ENCODE data around the gene CELSR1. TPM values are rescaled to one million over a fixed set of nuclear protein-coding genes. Genes with fewer than 3 reads are reported as not detected.

Gene CELSR1
- total and polyA plus RNA-seq, 2 of the 13 experiments (the other 11 are each of a cell fraction or from before 2014, with no cell fraction given): 0.78 to 1.8 TPM

- peak; percentile 99 for TF ChIP-seq GABPA (IDR thresholded peaks at IDR 0.05; ENCODE audit: low read depth, low read length)
- TF ChIP-seq GABPA (CRISPR knock-in tag; IDR thresholded peaks at IDR 0.05; ENCODE audit: low read depth): peak; percentile 92
- TF ChIP-seq ZNF569 (CRISPR knock-in tag; IDR thresholded peaks at IDR 0.05; ENCODE audit: borderline replicate concordance): no peak; the same call in 1 of the 2 replicates
- 0 out of 2 replicates have a peak, but pooled peaks have one; percentile 30 for TF ChIP-seq STAG1 (CRISPR knock-in tag; IDR thresholded peaks at IDR 0.05)
- TF ChIP-seq PITX1 (CRISPR knock-in tag; IDR thresholded peaks at IDR 0.05): peak; percentile 55; the same call in 1 of the 2 replicates
- peak; percentile 82 for TF ChIP-seq ELF3 (CRISPR knock-in tag; IDR thresholded peaks at IDR 0.05)
- peak; percentile 22; the same call in 1 of the 2 replicates for TF ChIP-seq ZKSCAN8 (CRISPR knock-in tag; IDR thresholded peaks at IDR 0.05; ENCODE audit: borderline replicate concordance)
- TF ChIP-seq ZFP36 (IDR thresholded peaks at IDR 0.05; ENCODE audit: borderline replicate concordance, low read depth, low read length, partially characterized antibody): no peak
- peak; percentile 64; the same call in 1 of the 2 replicates for TF ChIP-seq ZSCAN9 (CRISPR knock-in tag; IDR thresholded peaks at IDR 0.05; ENCODE audit: borderline replicate concordance)
- TF ChIP-seq POLR2AphosphoS2 (IDR thresholded peaks at IDR 0.05; ENCODE audit: low read depth, low read length): no peak
- 0 out of 2 replicates have a peak, but pooled peaks have one; percentile 47 for TF ChIP-seq MYNN (CRISPR knock-in tag; IDR thresholded peaks at IDR 0.05; ENCODE audit: low read depth)
- peak; percentile 91 for TF ChIP-seq YEATS4 (CRISPR knock-in tag; IDR thresholded peaks at IDR 0.05; ENCODE audit: borderline replicate concordance)
- TF ChIP-seq ZBTB44 (CRISPR knock-in tag; IDR thresholded peaks at IDR 0.05): peak; percentile 88; the same call in 1 of the 2 replicates
- TF ChIP-seq POGK (CRISPR knock-in tag; conservative IDR thresholded peaks at IDR 0.05): peak; percentile 93
- peak; percentile 63; the same call in 1 of the 2 replicates for TF ChIP-seq GMEB2 (CRISPR knock-in tag; IDR thresholded peaks at IDR 0.05; ENCODE audit: low read depth)
- peak; percentile 92; the same call in 1 of the 2 replicates for TF ChIP-seq ZNF639 (CRISPR knock-in tag; conservative IDR thresholded peaks at IDR 0.05)
- peak; percentile 91 for TF ChIP-seq ZGPAT (CRISPR knock-in tag; IDR thresholded peaks at IDR 0.05)
- TF ChIP-seq ZBTB2 (CRISPR knock-in tag; IDR thresholded peaks at IDR 0.05; ENCODE audit: low read depth): peak; percentile 79
- no peak for TF ChIP-seq ZKSCAN1 (IDR thresholded peaks at IDR 0.05; ENCODE audit: low read length)
These were observed 202.0 kb downstream of the CELSR1 start, which contains the start of gene TRMU (continued) for GRCh38 chr22:46335201-46336118.
